GM18951 (cell line): Measurements from ENCODE around the gene BCAN.

Source experiments
- POLR2A ChIP-seq: IDR thresholded peaks from 4 replicates; pipeline ENCODE4 v1.6.1; 2011; ENCODE audit warnings: mild to moderate bottlenecking; ENCODE audit not compliant: insufficient read length, insufficient read depth; ENCODE audit errors: extremely low read depth
- in situ Hi-C: fragments of 300-500 bp; cut with MboI; formaldehyde crosslinking; loops from one replicate; pipeline ENCODE4 v1.12.0; 2022; ENCODE audit warnings: low sequenced_read_pairs, mixed read lengths, inconsistent platforms; ENCODE audit not compliant: unreplicated experiment

BCAN gene

GRCh38 chr1:156655151-156655903, 13.4 kb downstream of the BCAN start:
- TF ChIP-seq POLR2A, result no peak
- in situ Hi-C loops, result no loop called here

DNA sequence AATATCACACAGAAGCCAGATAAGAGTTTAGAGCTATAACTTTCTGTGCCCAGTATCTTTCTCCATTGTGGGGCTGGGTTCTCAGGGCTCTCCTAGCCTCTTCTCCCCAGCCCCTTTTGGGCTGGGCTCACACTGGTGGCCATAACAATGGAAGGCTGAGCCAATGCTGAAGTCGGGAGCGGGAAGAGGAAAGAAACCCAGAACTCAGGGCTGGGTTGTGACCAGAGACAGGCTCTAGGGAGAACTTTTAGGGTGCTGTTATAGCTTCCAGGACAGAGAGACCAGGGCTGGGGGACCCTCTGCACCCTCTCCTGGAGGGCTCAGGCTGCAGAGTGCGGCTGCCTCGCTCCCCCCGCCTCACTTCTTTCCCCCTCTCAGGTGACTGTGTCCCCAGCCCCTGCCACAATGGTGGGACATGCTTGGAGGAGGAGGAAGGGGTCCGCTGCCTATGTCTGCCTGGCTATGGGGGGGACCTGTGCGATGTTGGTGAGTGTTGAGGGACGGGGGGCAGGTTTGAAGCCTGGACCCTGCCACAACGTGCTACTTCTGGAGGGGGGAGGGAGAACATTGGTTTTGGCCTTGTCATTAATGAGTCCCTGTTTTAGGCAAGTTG, 14.1 kb downstream of the BCAN start:
- TF ChIP-seq POLR2A, result no peak
- in situ Hi-C loops, result no loop called here

GRCh38 chr1:156656806-156657740, 15.2 kb downstream of the BCAN start:
- in situ Hi-C loops, result no loop called here
- TF ChIP-seq POLR2A, result no peak

DNA sequence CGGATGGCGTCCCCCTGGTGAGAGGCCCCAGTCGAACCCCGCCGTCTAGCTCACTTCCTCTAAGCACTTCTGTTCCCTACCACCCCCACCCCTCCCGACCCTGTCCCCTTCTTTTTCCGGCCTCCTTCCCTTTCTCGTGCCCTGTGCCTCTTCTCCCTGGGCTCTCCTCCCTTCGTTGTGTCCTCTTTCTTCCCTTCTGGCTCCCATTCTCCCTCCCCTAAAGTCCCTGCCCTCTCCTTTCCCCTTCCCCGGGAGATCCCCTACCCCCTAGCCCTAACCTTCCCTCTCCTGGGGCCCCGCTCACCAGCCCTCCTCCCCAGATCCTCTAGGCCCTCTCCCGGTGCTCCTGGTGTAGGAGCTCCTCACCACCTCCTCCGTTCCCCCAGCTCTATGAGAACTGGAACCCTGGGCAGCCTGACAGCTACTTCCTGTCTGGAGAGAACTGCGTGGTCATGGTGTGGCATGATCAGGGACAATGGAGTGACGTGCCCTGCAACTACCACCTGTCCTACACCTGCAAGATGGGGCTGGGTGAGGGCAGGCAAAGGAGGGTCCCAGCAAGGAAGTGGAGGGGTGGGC, 15.9 kb downstream of the BCAN start:
- no peak for TF ChIP-seq POLR2A
- in situ Hi-C loops, result no loop called here

- TF ChIP-seq POLR2A, result no peak
- in situ Hi-C loops, result no loop called here
These were observed 16.6 kb downstream of the BCAN start for GRCh38 chr1:156658496-156658895.

DNA sequence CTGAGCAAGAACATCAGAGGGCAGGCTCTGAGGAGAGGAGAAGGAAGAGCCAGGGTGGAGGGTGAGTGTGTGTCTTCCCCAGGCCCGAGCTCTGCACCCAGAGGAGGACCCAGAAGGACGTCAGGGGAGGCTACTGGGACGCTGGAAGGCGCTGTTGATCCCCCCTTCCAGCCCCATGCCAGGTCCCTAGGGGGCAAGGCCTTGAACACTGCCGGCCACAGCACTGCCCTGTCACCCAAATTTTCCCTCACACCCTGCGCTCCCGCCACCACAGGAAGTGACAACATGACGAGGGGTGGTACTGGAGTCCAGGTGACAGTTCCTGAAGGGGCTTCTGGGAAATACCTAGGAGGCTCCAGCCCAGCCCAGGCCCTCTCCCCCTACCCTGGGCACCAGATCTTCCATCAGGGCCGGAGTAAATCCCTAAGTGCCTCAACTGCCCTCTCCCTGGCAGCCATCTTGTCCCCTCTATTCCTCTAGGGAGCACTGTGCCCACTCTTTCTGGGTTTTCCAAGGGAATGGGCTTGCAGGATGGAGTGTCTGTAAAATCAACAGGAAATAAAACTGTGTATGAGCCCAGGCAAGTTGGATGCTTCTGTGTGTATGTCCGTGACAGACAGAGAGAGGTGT, 17.1 kb downstream of the BCAN start:
- in situ Hi-C loops, result no loop called here
- no peak for TF ChIP-seq POLR2A

DNA sequence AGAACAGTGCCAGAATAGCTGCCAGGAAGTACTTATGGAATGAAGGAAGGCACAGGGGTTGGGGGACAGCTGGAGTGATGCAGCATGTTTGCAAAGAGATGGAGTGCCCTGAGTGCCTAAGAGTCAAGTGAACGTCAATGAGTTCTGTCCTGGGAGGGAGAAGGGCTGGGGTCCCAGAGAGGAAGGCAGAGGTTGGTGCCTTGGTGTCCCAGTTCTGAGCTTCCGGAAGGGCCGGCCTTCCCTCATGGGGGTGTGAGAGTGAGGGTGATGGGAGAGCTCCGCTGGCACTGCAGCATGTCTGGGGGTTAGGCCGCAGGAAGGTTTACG, 17.7 kb downstream of the BCAN start:
- in situ Hi-C loops, result no loop called here
- TF ChIP-seq POLR2A, result no peak

DNA sequence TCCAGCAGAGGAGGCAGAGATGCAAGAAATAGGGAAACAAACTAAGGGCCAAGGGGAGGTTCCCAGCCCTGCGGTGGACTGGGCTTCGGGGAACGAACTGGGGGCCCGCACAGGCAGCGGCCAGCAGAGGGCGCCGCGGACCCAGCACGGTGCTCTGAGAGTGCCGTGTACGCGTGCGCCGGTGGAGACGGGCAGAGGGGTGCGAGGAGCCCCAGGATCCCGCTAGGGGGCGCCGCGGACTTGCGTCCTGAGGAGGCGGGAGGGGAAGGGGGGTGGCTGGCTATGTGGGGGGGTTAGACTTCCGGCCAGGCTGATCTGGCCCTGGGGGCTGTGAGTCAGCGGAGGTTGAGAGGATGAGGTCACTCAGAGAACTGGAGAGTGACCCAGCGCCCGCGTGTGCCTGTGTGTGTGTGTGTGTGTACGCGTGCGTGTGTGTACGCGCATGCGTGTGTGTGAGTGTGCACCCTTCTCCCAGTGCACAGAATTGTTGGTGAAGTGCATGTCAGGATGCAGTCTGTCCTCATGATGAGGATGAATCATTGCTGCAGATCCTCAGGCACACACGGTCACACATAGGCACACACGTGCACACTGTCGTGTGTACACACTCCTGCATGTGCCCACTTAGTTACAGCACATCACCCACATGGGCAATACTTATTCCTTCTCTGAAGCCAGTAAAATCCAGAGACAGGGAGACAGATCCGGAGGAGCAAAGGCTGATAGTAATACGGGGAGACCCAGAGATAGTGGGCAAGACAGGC, 18.3 kb downstream of the BCAN start:
- in situ Hi-C loops, result no loop called here
- peak; percentile 37 for TF ChIP-seq POLR2A

GRCh38 chr1:156660752-156661112, 18.8 kb downstream of the BCAN start:
- TF ChIP-seq POLR2A, result no peak

GRCh38 chr1:156662005-156662799, 20.3 kb downstream of the BCAN start:
- in situ Hi-C loops, result no loop called here
- TF ChIP-seq POLR2A, result no peak

More at GRCh38 chr1:156660752-156661112, 18.8 kb downstream of the BCAN start:
- in situ Hi-C loops, result no loop called here

DNA sequence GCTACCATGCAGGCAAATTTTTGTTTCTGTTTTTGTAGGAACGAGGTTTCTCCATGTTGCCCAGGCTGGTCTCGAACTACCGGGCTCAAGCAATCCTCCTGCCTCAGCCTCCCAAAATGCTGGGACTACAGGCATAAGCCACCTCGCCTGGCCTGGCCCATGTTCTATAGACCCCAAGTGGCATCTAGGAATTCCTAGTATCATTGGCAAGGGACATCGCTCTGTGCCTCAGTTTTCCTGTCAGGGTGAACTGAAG, 20.8 kb downstream of the BCAN start:
- in situ Hi-C loops, result no loop called here
- TF ChIP-seq POLR2A, result no peak

- in situ Hi-C loops, result no loop called here
These were observed 21.3 kb downstream of the BCAN start for GRCh38 chr1:156663178-156663577.

More at GRCh38 chr1:156663178-156663577, 21.3 kb downstream of the BCAN start:
- TF ChIP-seq POLR2A, result no peak
